NB4 (cell line): Measurements from ENCODE around the gene RRAS2.
"Not testable (repeated sequence)": the region's sequence is repeated elsewhere in the genome, so short reads cannot be mapped to it uniquely, and the experiment has no call there.

Experiments
- POLR2A ChIP-seq: IDR thresholded peaks from 2 replicates; pipeline ENCODE4 v1.6.1; 2011; ENCODE audit warnings: mild to moderate bottlenecking; ENCODE audit not compliant: insufficient read length; ENCODE audit errors: extremely low read depth
- TF ChIP-seq, protein P1 (sequence below): IDR thresholded peaks from one replicate; pipeline ENCODE4 v1.5.1; 2012; ENCODE audit warnings: low read depth, low read length
- TF ChIP-seq, protein P2 (sequence below): IDR thresholded peaks from 2 replicates; pipeline ENCODE4 v1.6.1; 2011; ENCODE audit warnings: low read depth, low read length

GRCh38 chr11:14406116-14406515 is 47.1 kb upstream of the RRAS2 start:
- not testable (repeated sequence) for TF ChIP-seq POLR2A
- TF ChIP-seq, protein P1, sequence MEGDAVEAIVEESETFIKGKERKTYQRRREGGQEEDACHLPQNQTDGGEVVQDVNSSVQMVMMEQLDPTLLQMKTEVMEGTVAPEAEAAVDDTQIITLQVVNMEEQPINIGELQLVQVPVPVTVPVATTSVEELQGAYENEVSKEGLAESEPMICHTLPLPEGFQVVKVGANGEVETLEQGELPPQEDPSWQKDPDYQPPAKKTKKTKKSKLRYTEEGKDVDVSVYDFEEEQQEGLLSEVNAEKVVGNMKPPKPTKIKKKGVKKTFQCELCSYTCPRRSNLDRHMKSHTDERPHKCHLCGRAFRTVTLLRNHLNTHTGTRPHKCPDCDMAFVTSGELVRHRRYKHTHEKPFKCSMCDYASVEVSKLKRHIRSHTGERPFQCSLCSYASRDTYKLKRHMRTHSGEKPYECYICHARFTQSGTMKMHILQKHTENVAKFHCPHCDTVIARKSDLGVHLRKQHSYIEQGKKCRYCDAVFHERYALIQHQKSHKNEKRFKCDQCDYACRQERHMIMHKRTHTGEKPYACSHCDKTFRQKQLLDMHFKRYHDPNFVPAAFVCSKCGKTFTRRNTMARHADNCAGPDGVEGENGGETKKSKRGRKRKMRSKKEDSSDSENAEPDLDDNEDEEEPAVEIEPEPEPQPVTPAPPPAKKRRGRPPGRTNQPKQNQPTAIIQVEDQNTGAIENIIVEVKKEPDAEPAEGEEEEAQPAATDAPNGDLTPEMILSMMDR = not testable (repeated sequence)
- TF ChIP-seq, protein P2, sequence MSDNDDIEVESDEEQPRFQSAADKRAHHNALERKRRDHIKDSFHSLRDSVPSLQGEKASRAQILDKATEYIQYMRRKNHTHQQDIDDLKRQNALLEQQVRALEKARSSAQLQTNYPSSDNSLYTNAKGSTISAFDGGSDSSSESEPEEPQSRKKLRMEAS = not testable (repeated sequence)
